Measurements from ENCODE around the gene WDR45B.

WDR45B gene

DNA sequence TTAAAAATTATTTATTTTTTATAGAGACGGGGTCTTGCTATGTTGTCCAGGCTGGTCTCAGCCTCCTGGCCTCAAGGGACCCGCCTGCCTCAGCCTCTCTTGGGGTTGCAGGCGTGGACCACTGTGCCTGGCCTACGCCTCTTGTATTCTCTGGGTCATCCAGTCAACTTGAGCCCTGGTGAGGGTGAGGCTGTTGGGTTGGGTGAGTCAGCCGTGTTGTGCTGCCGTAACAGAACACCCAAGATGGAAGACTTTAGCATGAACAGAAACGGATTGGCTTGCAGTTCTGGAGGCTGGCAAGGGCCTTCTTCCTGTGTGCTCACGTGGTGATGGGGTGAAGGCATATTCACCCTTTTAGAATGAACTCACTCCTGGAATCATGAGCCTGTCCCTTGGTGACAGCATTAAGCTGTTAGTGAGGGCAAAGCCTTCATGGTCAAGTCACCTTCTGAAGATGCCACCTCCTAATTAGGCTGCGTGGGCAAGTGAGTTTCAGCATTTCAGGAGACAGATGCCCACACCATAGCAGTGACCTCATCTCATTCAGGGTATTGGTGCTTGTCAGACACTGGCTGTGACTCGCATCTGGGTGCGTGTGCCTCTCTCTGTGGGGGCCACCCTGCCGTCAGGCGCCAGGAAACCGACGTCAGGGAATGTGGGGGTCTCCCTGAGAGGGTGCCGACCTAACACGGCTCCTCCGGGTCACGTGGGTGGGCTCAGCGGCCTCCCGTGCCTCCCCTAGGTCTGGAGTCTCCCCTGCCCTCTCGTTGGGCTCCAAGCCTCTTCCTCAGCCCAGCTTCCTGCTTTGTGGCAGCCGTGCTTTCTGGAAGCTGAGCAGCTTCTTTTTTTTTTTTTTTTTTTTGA is 49.8 kb downstream of the WDR45B start:
- no peak for DNase-seq (ENCODE audit: extremely low read depth, low read depth)
- no peak overlapping the region for H3K4me3 ChIP-seq (replicated peaks; ENCODE audit: low read depth, low read length)
- TF ChIP-seq, protein P1, sequence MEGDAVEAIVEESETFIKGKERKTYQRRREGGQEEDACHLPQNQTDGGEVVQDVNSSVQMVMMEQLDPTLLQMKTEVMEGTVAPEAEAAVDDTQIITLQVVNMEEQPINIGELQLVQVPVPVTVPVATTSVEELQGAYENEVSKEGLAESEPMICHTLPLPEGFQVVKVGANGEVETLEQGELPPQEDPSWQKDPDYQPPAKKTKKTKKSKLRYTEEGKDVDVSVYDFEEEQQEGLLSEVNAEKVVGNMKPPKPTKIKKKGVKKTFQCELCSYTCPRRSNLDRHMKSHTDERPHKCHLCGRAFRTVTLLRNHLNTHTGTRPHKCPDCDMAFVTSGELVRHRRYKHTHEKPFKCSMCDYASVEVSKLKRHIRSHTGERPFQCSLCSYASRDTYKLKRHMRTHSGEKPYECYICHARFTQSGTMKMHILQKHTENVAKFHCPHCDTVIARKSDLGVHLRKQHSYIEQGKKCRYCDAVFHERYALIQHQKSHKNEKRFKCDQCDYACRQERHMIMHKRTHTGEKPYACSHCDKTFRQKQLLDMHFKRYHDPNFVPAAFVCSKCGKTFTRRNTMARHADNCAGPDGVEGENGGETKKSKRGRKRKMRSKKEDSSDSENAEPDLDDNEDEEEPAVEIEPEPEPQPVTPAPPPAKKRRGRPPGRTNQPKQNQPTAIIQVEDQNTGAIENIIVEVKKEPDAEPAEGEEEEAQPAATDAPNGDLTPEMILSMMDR (IDR thresholded peaks at IDR 0.05; ENCODE audit: low read depth, low read length, missing control alignments), result no peak

DNA sequence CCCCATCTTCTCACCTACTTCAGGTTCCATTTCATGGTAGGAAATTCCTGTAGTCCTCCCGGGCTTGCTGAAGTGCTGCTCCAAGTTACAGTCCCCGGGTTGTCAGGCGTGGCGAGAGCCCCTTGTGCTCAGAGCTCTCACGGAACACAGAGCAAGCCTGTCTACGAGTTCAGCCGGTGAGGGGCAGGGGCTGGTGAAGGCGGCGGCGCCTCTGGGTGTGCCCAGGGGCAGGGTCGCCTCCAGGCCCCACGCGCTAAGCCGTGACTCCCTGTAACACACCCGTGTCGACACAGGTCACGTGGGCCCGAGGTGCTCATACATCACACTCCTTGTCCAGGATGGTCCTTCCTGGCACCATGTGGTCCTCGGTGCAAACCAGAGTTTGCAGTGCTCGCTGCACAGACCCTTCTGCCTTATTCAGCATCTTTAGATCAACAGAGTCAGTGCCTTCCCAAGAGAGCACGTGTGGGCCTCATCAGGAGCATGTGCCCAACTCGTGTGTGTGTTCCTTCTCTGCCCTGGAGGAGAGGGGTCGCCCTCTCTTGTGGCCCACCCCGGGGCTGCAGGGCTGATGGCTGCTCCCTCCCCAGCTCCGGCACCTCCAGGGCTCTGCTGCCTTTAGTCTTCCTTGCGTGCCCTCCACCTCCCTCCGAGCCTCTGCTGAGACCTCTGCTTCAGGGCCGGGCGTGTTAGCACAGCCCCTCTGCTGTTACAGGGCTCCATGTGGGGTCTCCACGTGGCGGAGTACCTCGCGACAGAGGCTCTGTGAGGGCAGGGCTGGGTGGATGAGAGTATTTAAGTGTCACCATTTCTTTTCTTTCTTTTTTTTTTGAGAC is 51.2 kb downstream of the WDR45B start:
- H3K4me3 ChIP-seq (replicated peaks; ENCODE audit: low read depth, low read length), result no peak overlapping the region
- TF ChIP-seq, protein P1 (IDR thresholded peaks at IDR 0.05; ENCODE audit: low read depth, low read length, missing control alignments), result no peak
- DNase-seq (ENCODE audit: extremely low read depth, low read depth), result no peak

DNA sequence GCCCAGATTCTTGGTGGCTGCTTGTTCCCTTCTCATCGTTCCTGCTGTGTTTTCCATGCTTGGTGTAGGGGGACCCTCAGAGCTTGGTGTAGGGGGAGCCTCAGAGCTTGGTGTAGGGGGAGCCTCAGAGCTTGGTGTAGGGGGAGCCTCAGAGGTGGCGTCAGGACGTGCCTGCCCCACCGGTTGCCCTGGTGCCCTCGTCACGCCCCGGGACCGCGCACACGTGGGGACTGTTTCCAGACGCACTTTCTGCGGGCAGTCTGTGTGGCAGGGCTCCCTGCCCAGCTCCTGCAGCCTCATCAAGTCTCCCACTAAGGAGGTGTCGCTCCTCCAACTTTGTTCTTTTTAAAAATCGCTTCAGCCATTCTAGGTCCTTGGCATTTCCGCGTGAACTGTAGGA is 51.9 kb downstream of the WDR45B start:
- no peak overlapping the region for H3K4me3 ChIP-seq (replicated peaks; ENCODE audit: low read depth, low read length)
- TF ChIP-seq, protein P1 (IDR thresholded peaks at IDR 0.05; ENCODE audit: low read depth, low read length, missing control alignments), result no peak
- DNase-seq (ENCODE audit: extremely low read depth, low read depth), result no peak

DNA sequence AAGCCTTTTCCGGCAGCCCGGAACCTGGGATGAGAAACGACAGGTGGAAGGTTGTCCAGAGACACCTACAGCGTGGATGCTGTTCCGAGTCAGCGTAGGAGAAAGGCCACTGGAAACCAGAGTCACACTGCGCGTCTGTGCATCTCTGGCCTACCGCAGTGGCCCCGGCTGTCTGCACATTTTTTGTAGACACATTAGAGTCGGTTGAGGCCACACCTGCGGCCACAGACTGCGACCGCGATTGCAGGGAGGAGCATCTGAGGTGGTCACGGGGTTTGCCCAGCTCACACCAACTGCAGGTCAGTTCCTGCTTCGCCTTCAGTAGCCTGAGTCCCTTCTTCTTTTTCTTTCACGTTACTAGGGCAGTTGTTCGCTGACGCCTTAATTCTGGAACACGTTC is 52.4 kb downstream of the WDR45B start:
- no peak for DNase-seq (ENCODE audit: extremely low read depth, low read depth)
- TF ChIP-seq, protein P1 (IDR thresholded peaks at IDR 0.05; ENCODE audit: low read depth, low read length, missing control alignments), result no peak
- H3K4me3 ChIP-seq (replicated peaks; ENCODE audit: low read depth, low read length), result no peak overlapping the region

DNA sequence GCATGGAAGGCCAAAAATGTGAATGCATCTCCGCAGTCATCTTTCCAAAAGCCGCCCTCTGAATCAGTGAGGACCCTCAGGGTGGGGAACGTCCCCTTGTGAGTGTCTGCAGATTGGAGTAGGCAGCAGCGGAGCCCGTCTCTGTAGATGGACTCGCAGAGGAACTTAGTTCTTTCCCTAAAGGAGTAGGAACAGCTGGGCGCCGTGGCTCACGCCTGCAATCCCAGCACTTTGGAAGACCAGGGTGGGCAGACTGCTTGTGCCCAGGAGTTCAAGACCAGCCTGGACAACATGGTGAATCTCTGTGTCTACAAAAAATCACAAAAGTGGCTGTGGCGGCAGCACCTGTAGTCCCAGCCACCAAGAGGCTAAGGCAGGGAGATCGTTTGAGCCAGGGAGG is 53.7 kb downstream of the WDR45B start:
- H3K4me3 ChIP-seq (replicated peaks; ENCODE audit: low read depth, low read length), result no peak overlapping the region
- no peak for DNase-seq (ENCODE audit: extremely low read depth, low read depth)
- TF ChIP-seq, protein P1 (IDR thresholded peaks at IDR 0.05; ENCODE audit: low read depth, low read length, missing control alignments), result no peak

DNA sequence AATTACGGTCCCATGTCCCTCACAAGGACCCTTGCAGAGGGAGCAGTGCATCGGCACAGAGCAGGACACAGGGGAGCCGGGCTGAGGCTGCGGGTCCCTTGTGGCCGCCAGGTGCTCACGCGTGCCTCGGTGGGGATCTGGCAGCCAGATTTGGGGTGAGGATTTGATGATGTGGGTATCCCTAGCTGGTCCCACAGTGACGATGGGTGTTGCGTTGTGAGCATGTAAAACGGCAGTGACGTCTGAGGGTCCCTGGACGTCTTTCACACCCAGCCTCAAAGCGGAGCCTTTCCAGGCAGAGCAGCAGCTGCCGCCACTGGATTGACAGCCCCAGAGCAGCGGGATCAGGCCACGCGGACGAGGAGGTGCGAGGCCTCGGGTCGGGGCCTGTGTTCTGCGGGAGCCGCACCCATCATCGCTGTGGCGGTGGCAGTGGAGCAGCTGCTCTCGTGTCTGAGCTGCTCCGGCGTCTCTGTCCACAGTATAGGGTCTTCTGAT is 54.6 kb downstream of the WDR45B start:
- DNase-seq (ENCODE audit: extremely low read depth, low read depth), result no peak
- peak overlapping the region; percentile 54 for H3K4me3 ChIP-seq (replicated peaks; ENCODE audit: low read depth, low read length)
- TF ChIP-seq, protein P1 (IDR thresholded peaks at IDR 0.05; ENCODE audit: low read depth, low read length, missing control alignments), result no peak
